HepG2 (cell line): ENCODE measurements around the gene CYP27A1. TPM values are rescaled to one million over a fixed set of nuclear protein-coding genes. Genes with fewer than 3 reads are reported as not detected.

Source experiments
- ATF7-NPFF ChIP-seq: sonication (generic); formaldehyde crosslinking; IDR thresholded peaks from 2 replicates; pipeline ENCODE4 v1.8.1; 2023; ENCODE audit warnings: mild to moderate bottlenecking, low read depth, missing genetic modification reagents, moderate library complexity
- HMG20A ChIP-seq: IDR thresholded peaks from 2 replicates; pipeline ENCODE4 v1.6.1; 2016; ENCODE audit warnings: borderline replicate concordance
- MLLT10 ChIP-seq: sonication (generic); formaldehyde crosslinking; IDR thresholded peaks from 2 replicates; pipeline ENCODE4 v1.4.0; 2020; ENCODE audit warnings: missing genetic modification reagents
- NCOA1 ChIP-seq: sonication (generic); formaldehyde crosslinking; IDR thresholded peaks from 2 replicates; pipeline ENCODE4 v1.9.0; 2021; ENCODE audit warnings: missing genetic modification reagents
- RCOR2 ChIP-seq: IDR thresholded peaks from 2 replicates; pipeline ENCODE4 v1.6.1; 2016; ENCODE audit warnings: missing biosample characterization, missing genetic modification reagents
- SMARCC2 ChIP-seq: fragments of 450-650 bp; IDR thresholded peaks from 2 replicates; pipeline ENCODE4 v1.6.1; 2017; ENCODE audit warnings: antibody characterized with exemption, mild to moderate bottlenecking
- SP1 ChIP-seq, 2 experiments: fragments of 450-650 bp in 1 of 2; sonication (generic) in 1 of 2; formaldehyde crosslinking in 1 of 2; IDR thresholded peaks; 2 replicates each; pipeline versions ENCODE4 v1.4.0 to v1.6.1; 2016 to 2020; ENCODE audit warnings: missing genetic modification reagents in 1 of 2
- STAG1 ChIP-seq: sonication (generic); formaldehyde crosslinking; IDR thresholded peaks from 2 replicates; pipeline ENCODE4 v1.4.0; 2020; ENCODE audit warnings: missing genetic modification reagents
- TAF1 ChIP-seq: sonication (generic); formaldehyde crosslinking; IDR thresholded peaks from 2 replicates; pipeline ENCODE4 v1.4.0; 2020; ENCODE audit warnings: missing genetic modification reagents
- TCF12 ChIP-seq, 2 experiments: fragments of 450-650 bp in 1 of 2; sonication (generic) in 1 of 2; formaldehyde crosslinking in 1 of 2; IDR thresholded peaks; 2 replicates each; pipeline versions ENCODE4 v1.6.1 to v1.8.0; 2017 to 2022; ENCODE audit warnings: antibody characterized with exemption in 1 of 2, mild to moderate bottlenecking in 1 of 2, missing genetic modification reagents in 1 of 2, moderate library complexity in 1 of 2
- ZIK1 ChIP-seq: sonication (generic); formaldehyde crosslinking; IDR thresholded peaks from 2 replicates; pipeline ENCODE4 v1.5.0; 2020; ENCODE audit warnings: mild to moderate bottlenecking, low read depth, missing genetic modification reagents, borderline replicate concordance
- ZNF124 ChIP-seq: sonication (generic); formaldehyde crosslinking; IDR thresholded peaks from 2 replicates; pipeline ENCODE4 v1.4.0; 2020; ENCODE audit warnings: missing genetic modification reagents
- ZNF235 ChIP-seq: sonication (generic); formaldehyde crosslinking; IDR thresholded peaks from 2 replicates; pipeline ENCODE4 v1.8.1; 2023; ENCODE audit warnings: mild to moderate bottlenecking, missing genetic modification reagents, borderline replicate concordance
- ZNF24 ChIP-seq: fragments of 450-650 bp; IDR thresholded peaks from 2 replicates; pipeline ENCODE4 v1.6.1; 2017; ENCODE audit warnings: antibody characterized with exemption, mild to moderate bottlenecking
- ZNF484 ChIP-seq: sonication (generic); formaldehyde crosslinking; IDR thresholded peaks from 2 replicates; pipeline ENCODE4 v1.5.1; 2020; ENCODE audit warnings: mild to moderate bottlenecking, low read depth, missing genetic modification reagents, borderline replicate concordance
- ZNF577 ChIP-seq: sonication (generic); formaldehyde crosslinking; IDR thresholded peaks from 2 replicates; pipeline ENCODE4 v1.4.0; 2020; ENCODE audit warnings: mild to moderate bottlenecking, low read depth, missing genetic modification reagents, borderline replicate concordance
- ZNF589 ChIP-seq: sonication (generic); formaldehyde crosslinking; conservative IDR thresholded peaks from 2 replicates; pipeline ENCODE4 v1.8.0; 2022; ENCODE audit warnings: mild to moderate bottlenecking, moderate library complexity, missing genetic modification reagents
- ZNF709 ChIP-seq: sonication (generic); formaldehyde crosslinking; IDR thresholded peaks from 2 replicates; pipeline ENCODE4 v1.5.0; 2020; ENCODE audit warnings: mild to moderate bottlenecking, missing genetic modification reagents
- ZNF776 ChIP-seq: sonication (generic); formaldehyde crosslinking; IDR thresholded peaks from 2 replicates; pipeline ENCODE4 v1.4.0; 2020; ENCODE audit warnings: mild to moderate bottlenecking, missing genetic modification reagents
- ZNF780A ChIP-seq: sonication (generic); formaldehyde crosslinking; IDR thresholded peaks from 2 replicates; pipeline ENCODE4 v1.8.0; 2022; ENCODE audit warnings: mild to moderate bottlenecking, missing genetic modification reagents, moderate library complexity
- ZNF792 ChIP-seq: IDR thresholded peaks from 2 replicates; pipeline ENCODE4 v1.6.1; 2016
- ZSCAN20 ChIP-seq: sonication (generic); formaldehyde crosslinking; IDR thresholded peaks from 2 replicates; pipeline ENCODE4 v1.4.0; 2020; ENCODE audit warnings: missing genetic modification reagents, mild to moderate bottlenecking, borderline replicate concordance
- ZSCAN9 ChIP-seq: IDR thresholded peaks from 2 replicates; pipeline ENCODE4 v1.6.1; 2016; ENCODE audit warnings: borderline replicate concordance
- polyA plus RNA-seq, 8 experiments: library from polyadenylated mRNA; depleted of rRNA in 3 of 8; stranded (reverse) in 7 of 8; unstranded in 1 of 8; fragments of >200 nt; fragmentation: Illumina TruSeq in 4 of 8; extraction: Trizol in 4 of 8; gene quantifications; 2 replicates each; pipeline versions ENCODE4 v1.2.1 to v1.2.3, GENCODE V29; 2011 to 2016; ENCODE audit warnings: low read depth in 4 of 8, missing spikeins in 1 of 8, mixed read lengths in 1 of 8; ENCODE audit not compliant: insufficient read depth in 1 of 8
- total RNA-seq, 5 experiments: library from RNA; depleted of rRNA; stranded (reverse); fragments of >200 nt; fragmentation: Illumina TruSeq; extraction: Trizol; gene quantifications; 2 replicates each; pipeline ENCODE4 v1.2.3, GENCODE V29; 2016; ENCODE audit warnings: low read depth in 1 of 5
- TF ChIP-seq, protein P1 (sequence below): sonication (generic); formaldehyde crosslinking; conservative IDR thresholded peaks from 2 replicates; pipeline ENCODE4 v1.8.0; 2022; ENCODE audit warnings: mild to moderate bottlenecking, moderate library complexity, missing genetic modification reagents
- TF ChIP-seq, protein P2 (sequence below): sonication (generic); formaldehyde crosslinking; IDR thresholded peaks from 2 replicates; pipeline ENCODE4 v1.8.0; 2022; ENCODE audit warnings: missing genetic modification reagents, low read depth, mild to moderate bottlenecking, borderline replicate concordance
- TF ChIP-seq, protein P3 (sequence below): sonication (generic); formaldehyde crosslinking; IDR thresholded peaks from 2 replicates; pipeline ENCODE4 v1.8.0; 2023; ENCODE audit warnings: mild to moderate bottlenecking, missing genetic modification reagents

CYP27A1 gene
- total and polyA plus RNA-seq, 2 of the 13 experiments (the other 11 are each of a cell fraction or from before 2014, with no cell fraction given), result 157 to 266 TPM

DNA sequence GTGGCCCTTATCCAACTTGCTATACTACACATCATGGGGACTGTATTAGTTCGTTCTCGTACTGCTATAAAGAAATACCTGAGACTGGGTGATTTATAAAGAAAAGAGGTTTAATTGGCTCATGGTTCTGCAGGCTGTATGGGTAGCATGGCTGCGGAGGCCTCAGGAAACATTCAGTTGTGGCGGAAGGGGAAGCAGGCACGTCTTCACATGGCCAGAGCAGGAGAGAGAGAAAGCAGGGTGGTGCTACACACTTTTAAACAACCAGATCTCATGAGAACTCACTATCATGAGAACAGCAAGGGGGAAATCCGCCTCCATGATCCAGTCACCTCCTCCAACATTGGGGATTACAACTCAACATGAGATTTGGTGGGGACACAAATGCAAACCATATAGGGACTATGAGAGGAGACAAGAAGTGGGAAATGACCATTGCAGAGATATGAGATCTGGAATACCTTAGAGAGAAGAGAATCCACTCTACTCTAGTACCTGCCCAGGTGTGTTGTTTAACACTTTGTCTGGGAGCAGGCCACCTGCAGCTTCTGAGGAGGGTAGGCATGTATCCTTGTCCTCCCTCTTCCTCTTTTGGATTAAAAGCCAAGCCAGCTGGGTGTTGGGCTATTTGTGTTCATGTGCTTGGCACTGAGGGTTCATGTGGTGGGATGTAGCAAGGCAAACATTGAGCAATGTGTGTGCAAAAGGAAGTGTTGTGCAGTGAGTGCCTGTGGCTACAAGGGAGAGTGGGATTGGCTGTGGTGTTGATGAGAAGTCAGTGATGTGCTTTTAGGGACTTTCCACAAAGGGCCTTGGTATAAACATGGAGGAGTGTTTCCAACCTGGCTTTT, 48.6 kb upstream of the CYP27A1 start (continued):
- no peak for TF ChIP-seq TCF12 (IDR thresholded peaks at IDR 0.05)
- no peak for TF ChIP-seq TCF12 (CRISPR knock-in tag; IDR thresholded peaks at IDR 0.05)
- no peak for TF ChIP-seq ZNF577 (CRISPR knock-in tag)
- no peak for TF ChIP-seq SP1 (IDR thresholded peaks at IDR 0.05)
- TF ChIP-seq SP1 (CRISPR knock-in tag; IDR thresholded peaks at IDR 0.05), result no peak
- no peak for TF ChIP-seq ATF7-NPFF (CRISPR knock-in tag)
- TF ChIP-seq ZNF792 (CRISPR knock-in tag), result peak; percentile 89; the same call in 1 of the 2 replicates
- peak; percentile 96 for TF ChIP-seq HMG20A (CRISPR knock-in tag)
- TF ChIP-seq ZIK1 (CRISPR knock-in tag), result peak; percentile 63; the same call in 1 of the 2 replicates
- no peak for TF ChIP-seq SMARCC2
- TF ChIP-seq, protein P1, sequence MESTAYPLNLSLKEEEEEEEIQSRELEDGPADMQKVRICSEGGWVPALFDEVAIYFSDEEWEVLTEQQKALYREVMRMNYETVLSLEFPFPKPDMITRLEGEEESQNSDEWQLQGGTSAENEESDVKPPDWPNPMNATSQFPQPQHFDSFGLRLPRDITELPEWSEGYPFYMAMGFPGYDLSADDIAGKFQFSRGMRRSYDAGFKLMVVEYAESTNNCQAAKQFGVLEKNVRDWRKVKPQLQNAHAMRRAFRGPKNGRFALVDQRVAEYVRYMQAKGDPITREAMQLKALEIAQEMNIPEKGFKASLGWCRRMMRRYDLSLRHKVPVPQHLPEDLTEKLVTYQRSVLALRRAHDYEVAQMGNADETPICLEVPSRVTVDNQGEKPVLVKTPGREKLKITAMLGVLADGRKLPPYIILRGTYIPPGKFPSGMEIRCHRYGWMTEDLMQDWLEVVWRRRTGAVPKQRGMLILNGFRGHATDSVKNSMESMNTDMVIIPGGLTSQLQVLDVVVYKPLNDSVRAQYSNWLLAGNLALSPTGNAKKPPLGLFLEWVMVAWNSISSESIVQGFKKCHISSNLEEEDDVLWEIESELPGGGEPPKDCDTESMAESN, result no peak
- TF ChIP-seq RCOR2 (CRISPR knock-in tag), result peak; percentile 93
- TF ChIP-seq ZNF780A (CRISPR knock-in tag), result no peak
- TF ChIP-seq ZNF24, result no peak
- TF ChIP-seq TAF1 (CRISPR knock-in tag), result no peak; the same call in 1 of the 2 replicates
- no peak for TF ChIP-seq ZSCAN20
- TF ChIP-seq ZNF589 (CRISPR knock-in tag), result 0 out of 2 replicates have a peak, but pooled peaks have one; percentile 17
- TF ChIP-seq STAG1 (CRISPR knock-in tag), result peak; percentile 29
- TF ChIP-seq ZNF484 (CRISPR knock-in tag), result no peak
- TF ChIP-seq, protein P2, sequence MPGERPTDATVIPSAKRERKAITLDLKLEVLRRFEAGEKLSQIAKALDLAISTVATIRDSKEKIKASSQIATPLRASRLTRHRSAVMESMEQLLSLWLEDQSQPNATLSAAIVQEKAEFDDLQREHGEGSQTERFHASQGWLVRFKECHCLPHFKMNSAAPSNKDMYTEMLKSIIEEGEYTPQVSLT (CRISPR knock-in tag), result no peak
- TF ChIP-seq ZNF709 (CRISPR knock-in tag), result peak; percentile 87; the same call in 1 of the 2 replicates
- TF ChIP-seq MLLT10 (CRISPR knock-in tag), result no peak
- no peak for TF ChIP-seq ZNF776 (CRISPR knock-in tag)
- no peak for TF ChIP-seq ZNF235 (CRISPR knock-in tag)
- TF ChIP-seq, protein P3, sequence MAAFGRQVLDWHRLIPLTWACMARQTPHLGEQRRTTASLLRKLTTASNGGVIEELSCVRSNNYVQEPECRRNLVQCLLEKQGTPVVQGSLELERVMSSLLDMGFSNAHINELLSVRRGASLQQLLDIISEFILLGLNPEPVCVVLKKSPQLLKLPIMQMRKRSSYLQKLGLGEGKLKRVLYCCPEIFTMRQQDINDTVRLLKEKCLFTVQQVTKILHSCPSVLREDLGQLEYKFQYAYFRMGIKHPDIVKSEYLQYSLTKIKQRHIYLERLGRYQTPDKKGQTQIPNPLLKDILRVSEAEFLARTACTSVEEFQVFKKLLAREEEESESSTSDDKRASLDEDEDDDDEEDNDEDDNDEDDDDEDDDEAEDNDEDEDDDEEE, result no peak
- TF ChIP-seq ZNF124 (CRISPR knock-in tag), result 0 out of 2 replicates have a peak, but pooled peaks have one; percentile 17
- TF ChIP-seq ZSCAN9 (CRISPR knock-in tag), result peak; percentile 95
- TF ChIP-seq NCOA1 (CRISPR knock-in tag), result no peak
